Hepatocyte (in vitro differentiated cells): ENCODE results near the gene DCP2.

Source experiments
- EZH2 ChIP-seq: fragments of 200-600 bp; sonication (generic); IDR thresholded peaks from 2 replicates; pipeline ENCODE4 v1.6.1; 2016; ENCODE audit warnings: antibody characterized with exemption, mild to moderate bottlenecking, borderline replicate concordance
- TF ChIP-seq, protein P1 (sequence below): fragments of 200-600 bp; sonication (generic); IDR thresholded peaks from 2 replicates; pipeline ENCODE4 v1.5.1; 2016; ENCODE audit warnings: antibody characterized with exemption, mild to moderate bottlenecking; ENCODE audit not compliant: poor library complexity

DNA sequence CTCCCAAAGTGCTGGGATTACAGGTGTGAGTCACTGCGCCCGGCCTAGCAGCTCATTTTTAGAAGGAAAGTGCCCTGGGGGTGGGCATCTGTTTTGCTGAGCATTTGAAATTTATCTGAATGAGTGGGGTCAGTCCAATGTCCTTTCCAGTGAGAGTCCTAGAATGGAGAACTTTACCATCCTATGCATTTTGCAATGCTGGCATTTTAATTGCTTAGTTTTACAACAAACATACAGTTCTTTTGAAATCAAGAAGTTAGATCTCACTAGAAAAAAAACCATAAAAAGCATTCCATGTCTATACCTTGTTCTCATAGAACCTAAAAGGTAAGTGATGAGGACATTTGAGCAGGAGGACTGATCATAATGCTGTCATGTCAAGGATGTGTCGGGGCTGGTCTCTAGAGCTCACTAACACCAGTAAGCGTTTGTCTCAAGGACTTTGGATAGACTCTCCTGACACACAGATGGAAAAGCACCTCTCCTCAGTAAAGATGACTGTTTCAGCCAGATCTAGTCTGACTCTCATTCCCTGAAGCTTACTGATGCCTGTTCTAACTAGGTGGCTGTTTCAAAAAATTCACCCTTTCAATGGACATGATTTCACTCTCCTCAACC is 83.9 kb downstream of the DCP2 start:
- TF ChIP-seq, protein P1, sequence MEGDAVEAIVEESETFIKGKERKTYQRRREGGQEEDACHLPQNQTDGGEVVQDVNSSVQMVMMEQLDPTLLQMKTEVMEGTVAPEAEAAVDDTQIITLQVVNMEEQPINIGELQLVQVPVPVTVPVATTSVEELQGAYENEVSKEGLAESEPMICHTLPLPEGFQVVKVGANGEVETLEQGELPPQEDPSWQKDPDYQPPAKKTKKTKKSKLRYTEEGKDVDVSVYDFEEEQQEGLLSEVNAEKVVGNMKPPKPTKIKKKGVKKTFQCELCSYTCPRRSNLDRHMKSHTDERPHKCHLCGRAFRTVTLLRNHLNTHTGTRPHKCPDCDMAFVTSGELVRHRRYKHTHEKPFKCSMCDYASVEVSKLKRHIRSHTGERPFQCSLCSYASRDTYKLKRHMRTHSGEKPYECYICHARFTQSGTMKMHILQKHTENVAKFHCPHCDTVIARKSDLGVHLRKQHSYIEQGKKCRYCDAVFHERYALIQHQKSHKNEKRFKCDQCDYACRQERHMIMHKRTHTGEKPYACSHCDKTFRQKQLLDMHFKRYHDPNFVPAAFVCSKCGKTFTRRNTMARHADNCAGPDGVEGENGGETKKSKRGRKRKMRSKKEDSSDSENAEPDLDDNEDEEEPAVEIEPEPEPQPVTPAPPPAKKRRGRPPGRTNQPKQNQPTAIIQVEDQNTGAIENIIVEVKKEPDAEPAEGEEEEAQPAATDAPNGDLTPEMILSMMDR = no peak
- TF ChIP-seq EZH2 = no peak
